GM21825 (cell line): ENCODE measurements around the gene CPT1A.

ENCODE experiments used
- ATAC-seq: cut with Tn5 transposase; IDR thresholded peaks from one replicate; pipeline ENCODE4 v1.9.1; 2021; ENCODE audit warnings: mild to moderate bottlenecking, moderate library complexity; ENCODE audit not compliant: unreplicated experiment

The CPT1A gene

GRCh38 chr11:68763181-68763721 is 78.5 kb downstream of the CPT1A start:
- no peak for ATAC-seq

GRCh38 chr11:68762481-68762880 is 79.2 kb downstream of the CPT1A start:
- no peak for ATAC-seq

- ATAC-seq, result no peak
Measured at GRCh38 chr11:68761801-68762200, 79.9 kb downstream of the CPT1A start.

GRCh38 chr11:68759991-68760390 is 81.7 kb downstream of the CPT1A start:
- ATAC-seq, result no peak

GRCh38 chr11:68757711-68758110 is 84.0 kb downstream of the CPT1A start:
- no peak for ATAC-seq

GRCh38 chr11:68756171-68756766 is 85.4 kb downstream of the CPT1A start:
- ATAC-seq, result no peak

GRCh38 chr11:68753300-68753699 is 88.4 kb downstream of the CPT1A start:
- no peak for ATAC-seq

- ATAC-seq, result peak; percentile 68
Measured at GRCh38 chr11:68751331-68751856, 90.3 kb downstream of the CPT1A start, which contains the start of gene TESMIN. Gene TESMIN (minus strand): TSS chr11:68751520. CDS start chr11:68750660, 860 bp downstream.

GRCh38 chr11:68751004-68751325 is 90.8 kb downstream of the CPT1A start:
- ATAC-seq, result no peak

- no peak for ATAC-seq
Measured at GRCh38 chr11:68750195-68751003, 91.3 kb downstream of the CPT1A start.

GRCh38 chr11:68749229-68750123 is 92.2 kb downstream of the CPT1A start:
- ATAC-seq, result no peak

GRCh38 chr11:68748061-68748460 is 93.7 kb downstream of the CPT1A start:
- no peak for ATAC-seq

GRCh38 chr11:68743539-68743938 is 98.2 kb downstream of the CPT1A start:
- ATAC-seq, result no peak

- no peak for ATAC-seq
Measured at GRCh38 chr11:68741463-68741862, 100.3 kb downstream of the CPT1A start.

GRCh38 chr11:68735646-68736045 is 106.1 kb downstream of the CPT1A start:
- no peak for ATAC-seq

- ATAC-seq, result no peak
Measured at GRCh38 chr11:68735125-68735524, 106.6 kb downstream of the CPT1A start.

- no peak for ATAC-seq
Measured at GRCh38 chr11:68734111-68734510, 107.6 kb downstream of the CPT1A start.

GRCh38 chr11:68727783-68728182 is 113.9 kb downstream of the CPT1A start:
- ATAC-seq, result no peak

GRCh38 chr11:68724293-68724692 is 117.4 kb downstream of the CPT1A start:
- no peak for ATAC-seq

GRCh38 chr11:68722143-68722542 is 119.6 kb downstream of the CPT1A start:
- ATAC-seq, result no peak

- no peak for ATAC-seq
Measured at GRCh38 chr11:68721075-68721474, 120.6 kb downstream of the CPT1A start.
